H9 (cell line): Measurements from ENCODE around the gene TMEM38A. TPM values are rescaled to one million over a fixed set of nuclear protein-coding genes. Genes with fewer than 3 reads are reported as not detected.

Experiments
- DNase-seq: peaks from one replicate; pipeline ENCODE4 v3.0.0-alpha.2; 2017
- H2AFZ ChIP-seq: one replicate; pipeline ENCODE4 v1.6.1; 2013; ENCODE audit warnings: mild to moderate bottlenecking, low read length, control low read depth, moderate library complexity
- H2AK5ac ChIP-seq: 2 replicates; pipeline ENCODE4 v1.6.1; 2013; ENCODE audit warnings: low read length, control low read depth, mixed read lengths; ENCODE audit not compliant: insufficient read length
- H2BK120ac ChIP-seq: one replicate; pipeline ENCODE4 v1.6.1; 2013; ENCODE audit warnings: low read depth, mild to moderate bottlenecking, low read length, control low read depth, inconsistent platforms; ENCODE audit not compliant: poor library complexity, severe bottlenecking
- H2BK12ac ChIP-seq: 2 replicates; pipeline ENCODE4 v1.6.1; 2013; ENCODE audit warnings: low read length, control low read depth, mixed read lengths, low read depth; ENCODE audit not compliant: insufficient read length
- H2BK15ac ChIP-seq: 2 replicates; pipeline ENCODE4 v1.6.1; 2013; ENCODE audit warnings: low read depth, low read length, control low read depth
- H2BK20ac ChIP-seq: one replicate; pipeline ENCODE4 v1.6.1; 2013; ENCODE audit warnings: low read depth, mild to moderate bottlenecking, low read length, control low read depth, inconsistent platforms; ENCODE audit not compliant: poor library complexity, severe bottlenecking
- H2BK5ac ChIP-seq: 2 replicates; pipeline ENCODE4 v1.6.1; 2013; ENCODE audit warnings: low read length, control low read depth, mixed read lengths; ENCODE audit not compliant: insufficient read length
- H3K14ac ChIP-seq: 2 replicates; pipeline ENCODE4 v1.6.1; 2013; ENCODE audit warnings: low read length, control low read depth; ENCODE audit not compliant: insufficient read depth
- H3K18ac ChIP-seq: 2 replicates; pipeline ENCODE4 v1.6.1; 2013; ENCODE audit warnings: low read depth, mild to moderate bottlenecking, mixed read lengths, low read length, control low read depth; ENCODE audit not compliant: insufficient read length
- H3K23ac ChIP-seq: 2 replicates; pipeline ENCODE4 v1.6.1; 2013; ENCODE audit warnings: low read length, control low read depth, mixed read lengths, low read depth; ENCODE audit not compliant: insufficient read length
- H3K23me2 ChIP-seq: 2 replicates; pipeline ENCODE4 v1.6.1; 2013; ENCODE audit warnings: low read depth, mild to moderate bottlenecking, mixed read lengths, low read length, control low read depth; ENCODE audit not compliant: insufficient read length, poor library complexity, severe bottlenecking
- H3K27ac ChIP-seq: 2 replicates; pipeline ENCODE4 v1.5.1; 2013; ENCODE audit warnings: low read length, control low read depth, mixed read lengths, low read depth; ENCODE audit not compliant: insufficient read length
- H3K27me3 ChIP-seq: 2 replicates; pipeline ENCODE4 v1.6.1; 2013; ENCODE audit warnings: low read length, control low read depth, inconsistent platforms; ENCODE audit not compliant: insufficient read depth
- H3K4ac ChIP-seq: 2 replicates; pipeline ENCODE4 v1.6.1; 2013; ENCODE audit warnings: low read depth, mild to moderate bottlenecking, control low read depth, inconsistent platforms, low read length, moderate library complexity
- H3K4me1 ChIP-seq: 2 replicates; pipeline ENCODE4 v1.6.1; 2013; ENCODE audit warnings: low read length, control low read depth, inconsistent platforms; ENCODE audit not compliant: insufficient read depth
- H3K4me2 ChIP-seq: 2 replicates; pipeline ENCODE4 v1.6.1; 2013; ENCODE audit warnings: low read length, control low read depth, mixed read lengths; ENCODE audit not compliant: insufficient read length, insufficient read depth
- H3K56ac ChIP-seq: 2 replicates; pipeline ENCODE4 v1.6.1; 2013; ENCODE audit warnings: low read depth, mild to moderate bottlenecking, mixed read lengths, low read length, control low read depth; ENCODE audit not compliant: insufficient read length
- H3K79me1 ChIP-seq: 2 replicates; pipeline ENCODE4 v1.6.1; 2013; ENCODE audit warnings: low read depth, mild to moderate bottlenecking, moderate library complexity, low read length, control low read depth, inconsistent platforms; ENCODE audit not compliant: insufficient read depth, poor library complexity, severe bottlenecking
- H3K79me2 ChIP-seq: 2 replicates; pipeline ENCODE4 v1.6.1; 2013; ENCODE audit warnings: low read length, control low read depth, inconsistent platforms; ENCODE audit not compliant: insufficient read depth
- H3K9ac ChIP-seq: 2 replicates; pipeline ENCODE4 v1.6.1; 2013; ENCODE audit warnings: low read length, control low read depth, mixed read lengths; ENCODE audit not compliant: insufficient read length; ENCODE audit errors: extremely low read depth
- H3K9me3 ChIP-seq: one replicate; pipeline ENCODE4 v1.6.1; 2013; ENCODE audit warnings: low read depth, low read length, inconsistent platforms; ENCODE audit not compliant: control insufficient read depth
- H3T11ph ChIP-seq: one replicate; pipeline ENCODE4 v1.6.1; 2013; ENCODE audit warnings: mild to moderate bottlenecking, low read length, control low read depth, inconsistent platforms
- H4K20me1 ChIP-seq: one replicate; pipeline ENCODE4 v1.6.1; 2013; ENCODE audit not compliant: control insufficient read depth, insufficient read length, insufficient read depth
- H4K5ac ChIP-seq: 2 replicates; pipeline ENCODE4 v1.6.1; 2013; ENCODE audit warnings: low read depth, mild to moderate bottlenecking, mixed read lengths, low read length, control low read depth; ENCODE audit not compliant: insufficient read length
- H4K8ac ChIP-seq: replicated peaks from 2 replicates; pipeline ENCODE4 v1.6.1; 2013; ENCODE audit warnings: low read length, control low read depth, mixed read lengths, low read depth; ENCODE audit not compliant: insufficient read length
- H4K91ac ChIP-seq: 2 replicates; pipeline ENCODE4 v1.6.1; 2013; ENCODE audit warnings: low read depth, mild to moderate bottlenecking, moderate library complexity, mixed read lengths, low read length, control low read depth; ENCODE audit not compliant: insufficient read length
- H3K27ac Mint-ChIP-seq, 3 experiments: 2 replicates in 2 of 3; 3 replicates in 1 of 3; pipeline ENCODE4 v1.8.0; 2020 to 2021; ENCODE audit warnings: mixed read lengths in 3 of 3, mild to moderate bottlenecking in 1 of 3, moderate library complexity in 1 of 3
- H3K27me3 Mint-ChIP-seq: 2 replicates; pipeline ENCODE4 v1.8.0; 2021; ENCODE audit warnings: low read depth, mild to moderate bottlenecking, moderate library complexity, mixed read lengths
- H3K36me3 Mint-ChIP-seq, 3 experiments: 2 replicates in 2 of 3; 3 replicates in 1 of 3; pipeline ENCODE4 v1.8.0; 2020 to 2021; ENCODE audit warnings: low read depth in 3 of 3, mixed read lengths in 3 of 3; ENCODE audit not compliant: insufficient read depth in 1 of 3
- H3K4me1 Mint-ChIP-seq, 2 experiments: 2 replicates each; pipeline ENCODE4 v1.8.0; 2020; ENCODE audit warnings: mixed read lengths in 2 of 2
- H3K4me3 Mint-ChIP-seq, 2 experiments: 2 replicates in 1 of 2; 3 replicates in 1 of 2; pipeline ENCODE4 v1.8.0; 2020 to 2021; ENCODE audit warnings: mild to moderate bottlenecking in 2 of 2, mixed read lengths in 2 of 2, moderate library complexity in 1 of 2
- H3K9me3 Mint-ChIP-seq, 2 experiments: 2 replicates in 1 of 2; 3 replicates in 1 of 2; pipeline ENCODE4 v1.8.0; 2020; ENCODE audit warnings: mild to moderate bottlenecking in 2 of 2, mixed read lengths in 2 of 2, moderate library complexity in 1 of 2
- WGBS: extraction: QIAGEN DNeasy Blood & Tissue Kit; methylation state at CpG from one replicate; pipeline ENCODE4 v1.1.7; 2013; ENCODE audit warnings: missing lambda C conversion rate, low lambda C conversion rate, mixed read lengths; ENCODE audit not compliant: insufficient read length; ENCODE audit errors: extremely low coverage; 5-methylcytosine and 5-hydroxymethylcytosine counted together
- total RNA-seq: library from RNA; stranded (reverse); gene quantifications from 2 replicates; pipeline ENCODE4 v1.2.1, GENCODE V29; 2021
- TF ChIP-seq, protein P1 (sequence below): fragments of 200-600 bp; sonication (generic); conservative IDR thresholded peaks from 3 replicates; pipeline ENCODE4 v1.8.0; 2021; ENCODE audit warnings: antibody characterized with exemption, mild to moderate bottlenecking

TMEM38A gene
- total RNA-seq, 1 experiment from 2014 or later: 7.4 TPM

- no peak overlapping the region for H2AFZ ChIP-seq
- peaks cover 27 to 83% (median 70%) of the 10 kb centered on the region in 3 experiments for H3K36me3 Mint-ChIP-seq
Observed at GRCh38 chr19:16645140-16645539, 15.8 kb upstream of the TMEM38A start.

More at GRCh38 chr19:16645140-16645539, 15.8 kb upstream of the TMEM38A start:
- no peak overlapping the region for H3K14ac ChIP-seq
- H2AK5ac ChIP-seq: no peak overlapping the region
- Mint-ChIP-seq H3K9me3 (no peaks in the 10 kb centered on the region), H3K4me3 (no peak overlapping the region), H3K27ac (no peak overlapping the region), H3K4me1 (no peaks in the 10 kb centered on the region), H3K27me3 (no peaks in the 10 kb centered on the region)
- H3K27me3 ChIP-seq: no peaks in the 10 kb centered on the region
- no peak overlapping the region for H2BK120ac ChIP-seq
- H3K4ac ChIP-seq: no peak overlapping the region
- H3K4me2 ChIP-seq: no peak overlapping the region
- H3K4me1 ChIP-seq: no peaks in the 10 kb centered on the region
- H3K9ac ChIP-seq: no peak overlapping the region
- peaks cover 2% of the 10 kb centered on the region; the same call in 1 of the 2 replicates for H3K79me2 ChIP-seq
- no peak overlapping the region for H3K23ac ChIP-seq
- no peaks in the 10 kb centered on the region for H3K23me2 ChIP-seq
- no peak overlapping the region for H2BK12ac ChIP-seq
- no peak overlapping the region for H3K27ac ChIP-seq
- no peak overlapping the region for H4K5ac ChIP-seq
- no peak overlapping the region for H2BK5ac ChIP-seq
- no peak overlapping the region for H4K8ac ChIP-seq
- no peaks in the 10 kb centered on the region for H3K9me3 ChIP-seq
- H3K56ac ChIP-seq: no peak overlapping the region
- no peak overlapping the region for H3T11ph ChIP-seq
- no peak for DNase-seq
- H2BK20ac ChIP-seq: no peak overlapping the region
- TF ChIP-seq, protein P1, sequence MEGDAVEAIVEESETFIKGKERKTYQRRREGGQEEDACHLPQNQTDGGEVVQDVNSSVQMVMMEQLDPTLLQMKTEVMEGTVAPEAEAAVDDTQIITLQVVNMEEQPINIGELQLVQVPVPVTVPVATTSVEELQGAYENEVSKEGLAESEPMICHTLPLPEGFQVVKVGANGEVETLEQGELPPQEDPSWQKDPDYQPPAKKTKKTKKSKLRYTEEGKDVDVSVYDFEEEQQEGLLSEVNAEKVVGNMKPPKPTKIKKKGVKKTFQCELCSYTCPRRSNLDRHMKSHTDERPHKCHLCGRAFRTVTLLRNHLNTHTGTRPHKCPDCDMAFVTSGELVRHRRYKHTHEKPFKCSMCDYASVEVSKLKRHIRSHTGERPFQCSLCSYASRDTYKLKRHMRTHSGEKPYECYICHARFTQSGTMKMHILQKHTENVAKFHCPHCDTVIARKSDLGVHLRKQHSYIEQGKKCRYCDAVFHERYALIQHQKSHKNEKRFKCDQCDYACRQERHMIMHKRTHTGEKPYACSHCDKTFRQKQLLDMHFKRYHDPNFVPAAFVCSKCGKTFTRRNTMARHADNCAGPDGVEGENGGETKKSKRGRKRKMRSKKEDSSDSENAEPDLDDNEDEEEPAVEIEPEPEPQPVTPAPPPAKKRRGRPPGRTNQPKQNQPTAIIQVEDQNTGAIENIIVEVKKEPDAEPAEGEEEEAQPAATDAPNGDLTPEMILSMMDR: no peak
- no peak overlapping the region for H3K18ac ChIP-seq
- no peak overlapping the region for H2BK15ac ChIP-seq
- no CpG with 5 or more reads among the region's 9 CpGs for WGBS
- H4K91ac ChIP-seq: no peak overlapping the region
- no peaks in the 10 kb centered on the region for H4K20me1 ChIP-seq
- H3K79me1 ChIP-seq: peaks cover 23% of the 10 kb centered on the region
